ENCODE measurements around the gene KLC1. TPM values are rescaled to one million over a fixed set of nuclear protein-coding genes. Genes with fewer than 3 reads are reported as not detected.

KLC1 gene
- polyA plus RNA-seq, 2 of the 4 experiments (the other 2 are of a cell fraction) = 81.8 to 150 TPM

DNA sequence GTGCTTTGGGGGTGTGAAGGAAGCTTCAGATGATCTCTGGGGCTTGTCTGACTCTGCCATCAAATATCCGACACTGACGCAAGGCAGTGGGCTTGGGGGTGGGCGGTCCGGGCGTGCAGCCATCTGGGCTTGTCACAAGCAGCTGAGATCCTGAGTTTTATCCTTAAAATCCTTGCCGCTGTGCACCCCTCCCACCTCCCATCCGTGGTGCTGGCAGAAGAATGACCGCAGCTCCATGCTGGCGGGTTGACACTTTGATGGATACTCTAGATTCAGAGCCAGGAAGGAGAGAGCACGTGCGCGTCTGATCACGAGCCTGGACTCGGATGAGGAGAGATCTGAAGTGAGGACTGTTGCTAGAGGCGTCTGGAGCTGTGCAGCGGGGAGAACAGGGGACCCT lies 89.6 kb downstream of the KLC1 start:
- FAIRE-seq = no peak
- H3K27ac ChIP-seq = no peak overlapping the region
- CTCF ChIA-PET = interaction anchor here (0.6 to 1.3 kb wide), 8 partner anchors 8 to 96 kb away, joined by 3 to 7 read pairs (median 3); no protein-coding TSS in a partner anchor

DNA sequence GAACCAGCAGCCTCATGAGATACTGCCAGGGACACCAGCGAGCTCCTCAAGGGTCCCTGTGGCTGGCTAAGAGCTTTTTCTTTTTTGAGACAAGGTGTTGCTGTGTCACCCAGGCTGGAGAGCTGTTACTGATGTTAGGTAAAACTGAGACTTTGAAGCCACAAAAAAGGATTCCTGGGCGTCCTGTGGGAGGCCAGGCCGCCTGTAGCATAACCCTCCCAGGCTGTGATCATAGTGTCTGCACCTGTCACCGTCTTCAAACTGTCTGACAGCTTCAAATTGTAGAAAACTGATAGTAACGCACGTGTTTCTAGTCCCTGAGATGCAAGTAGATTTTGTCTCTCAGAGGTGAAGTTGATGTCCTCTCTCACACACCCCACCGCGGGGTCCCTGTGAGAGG lies 90.7 kb downstream of the KLC1 start:
- 84% methylated on average over 8 of the region's 8 CpGs for WGBS (ENCODE audit: missing lambda C conversion rate)
- no peak for TF ChIP-seq KDM5A (IDR thresholded peaks at IDR 0.05)
- DNase-seq (ENCODE audit: low read depth in 1 of 2, low spot score in 1 of 2) (no peak), FAIRE-seq (no peak), ATAC-seq (no peak)
- ChIA-PET POLR2A (no interaction called here), CTCF (interaction anchor here (0.7 to 1.5 kb wide), 3 partner anchors 9 to 89 kb away, joined by 3 to 4 read pairs (median 4); no protein-coding TSS in a partner anchor)
- no peak overlapping the region for H3K4me2 ChIP-seq
- no peak overlapping the region for H3K4me3 ChIP-seq
- no peaks in the 10 kb centered on the region for H3K9me3 ChIP-seq
- peaks cover 14% of the 10 kb centered on the region; the same call in 2 of the 3 replicates for H3K4me1 ChIP-seq
- H3K27ac ChIP-seq = no peak overlapping the region

More for the DNA sequence above, 89.6 kb downstream of the KLC1 start:
- DNase-seq (ENCODE audit: low read depth in 1 of 2, low spot score in 1 of 2) (no peak), ATAC-seq (no peak)
- Histone ChIP-seq H3K4me2 (no peak overlapping the region), H3K9me3 (no peaks in the 10 kb centered on the region), H3K4me1 (peaks cover 23% of the 10 kb centered on the region; the same call in 2 of the 3 replicates), H3K4me3 (no peak overlapping the region)
- POLR2A ChIA-PET = no interaction called here
- TF ChIP-seq HOXB5 (CRISPR knock-in tag; IDR thresholded peaks at IDR 0.05) (no peak), KDM5A (IDR thresholded peaks at IDR 0.05) (no peak), RARB (CRISPR knock-in tag; IDR thresholded peaks at IDR 0.05) (no peak), JUNB (IDR thresholded peaks at IDR 0.05) (no peak), KDM1A (IDR thresholded peaks at IDR 0.05; ENCODE audit: low read depth) (no peak)
- TF ChIP-seq, protein P1, sequence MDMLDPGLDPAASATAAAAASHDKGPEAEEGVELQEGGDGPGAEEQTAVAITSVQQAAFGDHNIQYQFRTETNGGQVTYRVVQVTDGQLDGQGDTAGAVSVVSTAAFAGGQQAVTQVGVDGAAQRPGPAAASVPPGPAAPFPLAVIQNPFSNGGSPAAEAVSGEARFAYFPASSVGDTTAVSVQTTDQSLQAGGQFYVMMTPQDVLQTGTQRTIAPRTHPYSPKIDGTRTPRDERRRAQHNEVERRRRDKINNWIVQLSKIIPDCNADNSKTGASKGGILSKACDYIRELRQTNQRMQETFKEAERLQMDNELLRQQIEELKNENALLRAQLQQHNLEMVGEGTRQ (IDR thresholded peaks at IDR 0.05) = no peak
- TF ChIP-seq, protein P2, sequence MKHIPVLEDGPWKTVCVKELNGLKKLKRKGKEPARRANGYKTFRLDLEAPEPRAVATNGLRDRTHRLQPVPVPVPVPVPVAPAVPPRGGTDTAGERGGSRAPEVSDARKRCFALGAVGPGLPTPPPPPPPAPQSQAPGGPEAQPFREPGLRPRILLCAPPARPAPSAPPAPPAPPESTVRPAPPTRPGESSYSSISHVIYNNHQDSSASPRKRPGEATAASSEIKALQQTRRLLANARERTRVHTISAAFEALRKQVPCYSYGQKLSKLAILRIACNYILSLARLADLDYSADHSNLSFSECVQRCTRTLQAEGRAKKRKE (CRISPR knock-in tag; IDR thresholded peaks at IDR 0.05; ENCODE audit: low read depth) = no peak
- TF ChIP-seq, protein P3, sequence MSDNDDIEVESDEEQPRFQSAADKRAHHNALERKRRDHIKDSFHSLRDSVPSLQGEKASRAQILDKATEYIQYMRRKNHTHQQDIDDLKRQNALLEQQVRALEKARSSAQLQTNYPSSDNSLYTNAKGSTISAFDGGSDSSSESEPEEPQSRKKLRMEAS (IDR thresholded peaks at IDR 0.05) = no peak
- 92% methylated on average over 16 of the region's 16 CpGs for WGBS (ENCODE audit: missing lambda C conversion rate)

DNA sequence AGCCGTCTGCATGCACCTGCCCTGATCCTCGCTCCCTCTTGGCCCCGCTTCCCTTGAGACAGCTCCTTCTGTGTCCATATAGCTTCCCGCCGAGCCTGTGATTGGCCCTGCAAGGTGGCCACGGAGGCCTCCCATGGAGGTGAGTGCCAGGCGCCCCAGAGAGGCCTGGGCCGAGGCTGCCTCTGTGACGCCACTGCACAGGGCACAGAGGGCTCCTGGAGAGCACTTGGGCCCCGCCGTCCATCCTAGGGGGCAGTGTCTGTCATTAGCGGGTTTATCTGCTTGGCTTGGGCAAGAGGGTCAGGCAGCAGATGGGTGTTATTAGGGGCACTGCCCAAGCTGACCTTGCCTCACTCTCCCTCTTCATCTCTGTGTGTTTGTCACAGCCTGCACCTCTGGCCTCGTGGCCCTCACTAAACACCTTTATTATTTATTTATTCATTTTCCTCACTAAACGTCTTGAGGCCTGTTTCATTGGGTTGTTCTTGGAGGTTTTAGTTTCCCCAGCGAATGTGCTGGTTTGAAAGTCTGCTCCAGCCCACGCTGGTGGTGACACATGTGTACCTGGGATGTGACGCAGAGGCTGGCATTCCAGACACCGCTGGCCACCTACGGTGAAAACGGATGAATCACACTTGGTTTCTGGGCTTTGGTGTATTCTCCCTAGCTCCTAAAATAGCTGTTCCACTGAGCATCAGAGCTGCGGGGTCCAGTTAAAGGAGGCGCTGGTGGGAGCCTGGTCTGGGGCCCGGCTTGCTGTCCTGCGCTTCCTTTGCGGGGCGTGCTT lies 92.5 kb downstream of the KLC1 start:
- no peak overlapping the region for H3K4me3 ChIP-seq
- TF ChIP-seq CHD2 (IDR thresholded peaks at IDR 0.05; ENCODE audit: low read length, partially characterized antibody) = no peak
- no peak for TF ChIP-seq FOSL2 (IDR thresholded peaks at IDR 0.05)
- TF ChIP-seq FOSL2 (CRISPR knock-in tag; IDR thresholded peaks at IDR 0.05) = peak; percentile 34
- ChIA-PET CTCF (interaction anchor here (0.7 to 1.3 kb wide), 3 partner anchors 20 to 1995 kb away, joined by 3 read pairs; no protein-coding TSS in a partner anchor), POLR2A (no interaction called here)
- H3K4me2 ChIP-seq = peak overlapping the region; percentile 27; the same call in 2 of the 3 replicates
- 71% methylated on average over 25 of the region's 26 CpGs for WGBS (ENCODE audit: missing lambda C conversion rate)
- peak; percentile 35 to 42 for DNase-seq (ENCODE audit: low read depth in 1 of 2, low spot score in 1 of 2)
- H3K9me3 ChIP-seq = no peaks in the 10 kb centered on the region
- H3K4me1 ChIP-seq = peaks cover 14% of the 10 kb centered on the region; the same call in 2 of the 3 replicates
- H3K27ac ChIP-seq = peak overlapping the region; percentile 28 to 42; a peak in 3 of 6 replicates
- peak; percentile 3 to 50; a peak in 3 of 6 replicates for ATAC-seq
- FAIRE-seq = no peak

DNA sequence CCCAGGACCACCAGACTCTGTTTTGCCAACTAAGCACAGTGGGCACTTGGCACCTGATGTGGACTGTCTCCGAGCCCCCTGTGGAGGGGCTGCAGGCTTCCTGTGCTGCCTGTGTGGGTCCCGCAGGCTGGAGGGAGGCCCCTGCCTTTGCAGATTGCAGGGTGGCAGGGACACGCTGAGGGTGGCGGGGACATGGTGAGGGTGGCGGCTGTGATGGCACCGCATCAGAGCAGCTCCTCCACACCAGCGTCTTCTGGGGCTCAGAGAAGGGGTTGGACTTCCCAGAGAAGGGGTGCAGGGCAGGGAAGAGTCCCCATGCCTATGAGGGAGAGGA lies 94.7 kb downstream of the KLC1 start:
- Histone ChIP-seq H3K27ac (no peak overlapping the region), H3K4me3 (no peak overlapping the region), H3K9me3 (no peaks in the 10 kb centered on the region), H3K4me2 (no peak overlapping the region), H3K4me1 (peaks cover 9% of the 10 kb centered on the region; the same call in 2 of the 3 replicates)
- 82% methylated on average over 2 of the region's 7 CpGs for WGBS (ENCODE audit: missing lambda C conversion rate)
- POLR2A ChIA-PET = no interaction called here
- DNase-seq (ENCODE audit: low read depth in 1 of 2, low spot score in 1 of 2) (no peak), FAIRE-seq (no peak), ATAC-seq (no peak; a peak in 1 of 6 replicates)
- CTCF ChIA-PET = interaction anchor here (1.4 kb wide), 1 partner anchor 12 kb away, joined by 3 read pairs; no protein-coding TSS in a partner anchor
- TF ChIP-seq, protein P4, sequence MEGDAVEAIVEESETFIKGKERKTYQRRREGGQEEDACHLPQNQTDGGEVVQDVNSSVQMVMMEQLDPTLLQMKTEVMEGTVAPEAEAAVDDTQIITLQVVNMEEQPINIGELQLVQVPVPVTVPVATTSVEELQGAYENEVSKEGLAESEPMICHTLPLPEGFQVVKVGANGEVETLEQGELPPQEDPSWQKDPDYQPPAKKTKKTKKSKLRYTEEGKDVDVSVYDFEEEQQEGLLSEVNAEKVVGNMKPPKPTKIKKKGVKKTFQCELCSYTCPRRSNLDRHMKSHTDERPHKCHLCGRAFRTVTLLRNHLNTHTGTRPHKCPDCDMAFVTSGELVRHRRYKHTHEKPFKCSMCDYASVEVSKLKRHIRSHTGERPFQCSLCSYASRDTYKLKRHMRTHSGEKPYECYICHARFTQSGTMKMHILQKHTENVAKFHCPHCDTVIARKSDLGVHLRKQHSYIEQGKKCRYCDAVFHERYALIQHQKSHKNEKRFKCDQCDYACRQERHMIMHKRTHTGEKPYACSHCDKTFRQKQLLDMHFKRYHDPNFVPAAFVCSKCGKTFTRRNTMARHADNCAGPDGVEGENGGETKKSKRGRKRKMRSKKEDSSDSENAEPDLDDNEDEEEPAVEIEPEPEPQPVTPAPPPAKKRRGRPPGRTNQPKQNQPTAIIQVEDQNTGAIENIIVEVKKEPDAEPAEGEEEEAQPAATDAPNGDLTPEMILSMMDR (IDR thresholded peaks at IDR 0.05) = no peak
- no peak for TF ChIP-seq RCOR1 (IDR thresholded peaks at IDR 0.05; ENCODE audit: low read depth, low read length)
- TF ChIP-seq ZNF302 (CRISPR knock-in tag; IDR thresholded peaks at IDR 0.05) = no peak
- no peak for TF ChIP-seq FOSB (CRISPR knock-in tag; IDR thresholded peaks at IDR 0.05)
- no peak for TF ChIP-seq CBX8 (IDR thresholded peaks at IDR 0.05)
- TF ChIP-seq, protein P2 (CRISPR knock-in tag; IDR thresholded peaks at IDR 0.05; ENCODE audit: low read depth) = no peak
- no peak for TF ChIP-seq HEYL (CRISPR knock-in tag; IDR thresholded peaks at IDR 0.05)
- no peak for TF ChIP-seq CHD4 (IDR thresholded peaks at IDR 0.05; ENCODE audit: borderline replicate concordance)
- TF ChIP-seq, protein P1 (IDR thresholded peaks at IDR 0.05) = no peak
- no peak for TF ChIP-seq POLR2AphosphoS2 (conservative IDR thresholded peaks at IDR 0.05; ENCODE audit: low read length)
- no peak for TF ChIP-seq NR3C1 (IDR thresholded peaks at IDR 0.05)
- TF ChIP-seq SMC3 (IDR thresholded peaks at IDR 0.05) = no peak
- no peak for TF ChIP-seq ESRRA (IDR thresholded peaks at IDR 0.05; ENCODE audit: borderline replicate concordance, low read length)
- TF ChIP-seq ZC3H11A (IDR thresholded peaks at IDR 0.05) = no peak

Data from A549 (cell line).